ENCODE results near the gene DSP. TPM values are rescaled to one million over a fixed set of nuclear protein-coding genes. Genes with fewer than 3 reads are reported as not detected.

The DSP gene
- total and polyA plus RNA-seq, 4 donors = 25.0 to 74.7 (median 34.1) TPM

DNA sequence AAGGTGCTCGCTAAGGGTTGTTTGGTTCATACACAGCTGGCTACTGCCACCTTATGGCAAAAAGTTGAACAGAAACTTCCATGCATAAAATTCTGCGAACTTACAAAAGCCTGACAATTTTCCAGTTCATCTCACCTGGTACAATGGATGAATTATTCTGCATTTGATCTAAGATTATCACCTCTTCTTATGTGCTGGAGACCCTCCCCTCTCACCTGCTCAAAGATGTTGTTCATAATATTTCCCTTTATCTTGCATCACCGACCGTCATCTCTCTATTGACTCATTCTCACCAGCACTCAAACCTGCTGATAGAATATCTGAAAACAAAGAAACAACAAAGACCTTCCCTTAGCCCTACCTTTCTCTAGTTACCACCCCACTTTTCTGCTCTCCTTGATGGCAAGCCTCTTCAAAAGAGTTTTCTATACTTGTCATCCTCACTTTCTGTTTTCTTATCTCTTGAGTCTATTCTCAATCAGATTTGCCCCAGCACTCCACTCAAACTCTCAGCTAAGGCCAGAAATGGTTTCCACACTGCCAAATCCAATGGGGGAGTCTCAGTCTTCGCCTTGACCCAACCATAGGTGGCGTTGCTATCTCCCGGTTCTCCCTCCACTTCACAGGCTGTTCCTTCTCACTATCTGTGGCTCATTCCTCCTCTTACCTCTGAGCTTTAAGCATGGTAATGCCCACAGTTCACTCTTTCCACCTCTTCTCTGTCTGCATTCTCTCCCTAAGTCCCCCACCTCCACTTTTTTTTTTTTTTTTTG, 74.3 kb downstream of the DSP start:
- TF ChIP-seq, protein P1, sequence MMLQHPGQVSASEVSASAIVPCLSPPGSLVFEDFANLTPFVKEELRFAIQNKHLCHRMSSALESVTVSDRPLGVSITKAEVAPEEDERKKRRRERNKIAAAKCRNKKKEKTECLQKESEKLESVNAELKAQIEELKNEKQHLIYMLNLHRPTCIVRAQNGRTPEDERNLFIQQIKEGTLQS (IDR thresholded peaks at IDR 0.05) = no peak
- peak; percentile 94 for TF ChIP-seq RAD21 (IDR thresholded peaks at IDR 0.05)
- TF ChIP-seq, protein P2, sequence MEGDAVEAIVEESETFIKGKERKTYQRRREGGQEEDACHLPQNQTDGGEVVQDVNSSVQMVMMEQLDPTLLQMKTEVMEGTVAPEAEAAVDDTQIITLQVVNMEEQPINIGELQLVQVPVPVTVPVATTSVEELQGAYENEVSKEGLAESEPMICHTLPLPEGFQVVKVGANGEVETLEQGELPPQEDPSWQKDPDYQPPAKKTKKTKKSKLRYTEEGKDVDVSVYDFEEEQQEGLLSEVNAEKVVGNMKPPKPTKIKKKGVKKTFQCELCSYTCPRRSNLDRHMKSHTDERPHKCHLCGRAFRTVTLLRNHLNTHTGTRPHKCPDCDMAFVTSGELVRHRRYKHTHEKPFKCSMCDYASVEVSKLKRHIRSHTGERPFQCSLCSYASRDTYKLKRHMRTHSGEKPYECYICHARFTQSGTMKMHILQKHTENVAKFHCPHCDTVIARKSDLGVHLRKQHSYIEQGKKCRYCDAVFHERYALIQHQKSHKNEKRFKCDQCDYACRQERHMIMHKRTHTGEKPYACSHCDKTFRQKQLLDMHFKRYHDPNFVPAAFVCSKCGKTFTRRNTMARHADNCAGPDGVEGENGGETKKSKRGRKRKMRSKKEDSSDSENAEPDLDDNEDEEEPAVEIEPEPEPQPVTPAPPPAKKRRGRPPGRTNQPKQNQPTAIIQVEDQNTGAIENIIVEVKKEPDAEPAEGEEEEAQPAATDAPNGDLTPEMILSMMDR (IDR thresholded peaks at IDR 0.05; ENCODE audit: low read depth, low read length, missing input control) = peak; percentile 86
- Histone ChIP-seq H3K27ac (ENCODE audit: low read depth in 1 of 2, low read length in 2 of 2) (no peak overlapping the region), H3K4me3 (ENCODE audit: low read depth in 1 of 3, low read length in 3 of 3) (no peak overlapping the region), H3K36me3 (ENCODE audit: control insufficient read depth in 4 of 4, insufficient read depth in 3 of 4, low read depth in 1 of 4, low read length in 3 of 4) (peaks cover 0 to 11% (median 5%) of the 10 kb centered on the region in 4 donors), H3K9me3 (ENCODE audit: control insufficient read depth in 4 of 4, low read length in 3 of 4) (no peaks in the 10 kb centered on the region), H3K4me1 (ENCODE audit: control insufficient read depth in 4 of 4, insufficient read depth in 4 of 4, low read length in 3 of 4) (peaks cover 0 to 7% (median 3%) of the 10 kb centered on the region in 4 donors), H3K27me3 (ENCODE audit: control insufficient read depth in 4 of 4, insufficient read depth in 4 of 4, low read length in 3 of 4) (no peaks in the 10 kb centered on the region), H3K9ac (ENCODE audit: low read depth in 1 of 2, low read length in 2 of 2) (no peak overlapping the region)
- DNase-seq (ENCODE audit: low spot score) = peak; percentile 46
- WGBS = 11% methylated on average over 7 of the region's 7 CpGs

DNA sequence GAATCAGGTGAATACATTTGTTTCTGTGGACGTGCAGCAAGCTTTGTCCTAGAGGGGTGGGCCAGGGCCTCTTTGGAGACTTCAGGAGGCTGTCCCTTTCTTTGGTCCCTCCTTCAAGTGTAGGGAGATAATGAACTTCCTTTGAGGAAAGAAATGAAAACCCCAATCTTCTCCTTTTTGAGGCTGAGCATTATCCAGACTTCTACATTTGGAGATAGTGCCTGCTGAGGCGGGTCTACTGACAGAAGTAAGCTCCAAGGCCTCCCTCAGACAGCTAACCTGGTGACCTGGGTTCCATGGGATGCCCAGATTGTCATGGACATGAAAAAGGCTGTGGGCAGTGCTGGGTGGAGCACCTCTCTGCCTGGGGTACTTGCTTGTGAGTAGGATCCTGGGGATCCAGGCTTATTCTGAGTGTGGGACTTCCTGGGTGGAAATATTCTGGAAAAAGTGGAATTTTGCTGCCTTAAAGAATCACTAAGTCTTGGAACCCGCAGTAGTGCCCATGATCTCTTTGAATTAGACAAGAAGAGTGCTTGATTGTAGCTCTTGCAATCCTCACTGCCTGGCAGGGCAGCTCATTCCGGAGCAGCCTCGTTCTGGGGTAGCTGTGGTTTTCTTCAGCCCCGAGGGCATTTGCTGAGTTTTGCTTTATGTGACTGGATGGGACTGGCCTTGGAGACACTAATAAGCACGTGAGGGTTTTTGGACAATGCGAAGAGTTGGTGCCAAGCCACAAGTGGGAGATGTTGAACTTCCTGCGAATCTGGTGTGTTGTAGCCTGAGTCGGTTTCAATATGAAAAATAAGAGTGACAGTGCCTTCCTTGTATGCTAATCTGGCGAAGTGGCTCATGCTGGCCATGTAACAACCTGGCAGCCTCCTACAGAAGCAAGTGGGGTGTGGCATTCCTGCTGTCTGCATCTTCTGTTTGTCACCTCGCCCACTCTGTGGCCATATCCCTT, 76.6 kb downstream of the DSP start:
- peaks cover 0 to 7% (median 3%) of the 10 kb centered on the region in 4 donors for H3K4me1 ChIP-seq (ENCODE audit: control insufficient read depth in 4 of 4, insufficient read depth in 4 of 4, low read length in 3 of 4)
- no peaks in the 10 kb centered on the region for H3K27me3 ChIP-seq (ENCODE audit: control insufficient read depth in 4 of 4, insufficient read depth in 4 of 4, low read length in 3 of 4)
- TF ChIP-seq NR2F2 (IDR thresholded peaks at IDR 0.05) (no peak), RXRA (IDR thresholded peaks at IDR 0.05) (no peak), EGR1 (IDR thresholded peaks at IDR 0.05; ENCODE audit: low read depth in 2 of 2) (no peak), SP1 (IDR thresholded peaks at IDR 0.05) (no peak), FOXA2 (IDR thresholded peaks at IDR 0.05) (no peak), FOXA1 (IDR thresholded peaks at IDR 0.05) (no peak), HNF4A (conservative IDR thresholded peaks at IDR 0.05) (no peak), YY1 (IDR thresholded peaks at IDR 0.05) (no peak), RAD21 (IDR thresholded peaks at IDR 0.05) (no peak), JUND (IDR thresholded peaks at IDR 0.05) (no peak), TAF1 (conservative IDR thresholded peaks at IDR 0.05) (no peak), HNF4G (IDR thresholded peaks at IDR 0.05) (no peak), GABPA (IDR thresholded peaks at IDR 0.05 in 1 of 2, conservative IDR thresholded peaks at IDR 0.05 in 1 of 2) (no peak)
- TF ChIP-seq, protein P2 (IDR thresholded peaks at IDR 0.05; ENCODE audit: low read depth, low read length, missing input control) = no peak
- TF ChIP-seq, protein P3, sequence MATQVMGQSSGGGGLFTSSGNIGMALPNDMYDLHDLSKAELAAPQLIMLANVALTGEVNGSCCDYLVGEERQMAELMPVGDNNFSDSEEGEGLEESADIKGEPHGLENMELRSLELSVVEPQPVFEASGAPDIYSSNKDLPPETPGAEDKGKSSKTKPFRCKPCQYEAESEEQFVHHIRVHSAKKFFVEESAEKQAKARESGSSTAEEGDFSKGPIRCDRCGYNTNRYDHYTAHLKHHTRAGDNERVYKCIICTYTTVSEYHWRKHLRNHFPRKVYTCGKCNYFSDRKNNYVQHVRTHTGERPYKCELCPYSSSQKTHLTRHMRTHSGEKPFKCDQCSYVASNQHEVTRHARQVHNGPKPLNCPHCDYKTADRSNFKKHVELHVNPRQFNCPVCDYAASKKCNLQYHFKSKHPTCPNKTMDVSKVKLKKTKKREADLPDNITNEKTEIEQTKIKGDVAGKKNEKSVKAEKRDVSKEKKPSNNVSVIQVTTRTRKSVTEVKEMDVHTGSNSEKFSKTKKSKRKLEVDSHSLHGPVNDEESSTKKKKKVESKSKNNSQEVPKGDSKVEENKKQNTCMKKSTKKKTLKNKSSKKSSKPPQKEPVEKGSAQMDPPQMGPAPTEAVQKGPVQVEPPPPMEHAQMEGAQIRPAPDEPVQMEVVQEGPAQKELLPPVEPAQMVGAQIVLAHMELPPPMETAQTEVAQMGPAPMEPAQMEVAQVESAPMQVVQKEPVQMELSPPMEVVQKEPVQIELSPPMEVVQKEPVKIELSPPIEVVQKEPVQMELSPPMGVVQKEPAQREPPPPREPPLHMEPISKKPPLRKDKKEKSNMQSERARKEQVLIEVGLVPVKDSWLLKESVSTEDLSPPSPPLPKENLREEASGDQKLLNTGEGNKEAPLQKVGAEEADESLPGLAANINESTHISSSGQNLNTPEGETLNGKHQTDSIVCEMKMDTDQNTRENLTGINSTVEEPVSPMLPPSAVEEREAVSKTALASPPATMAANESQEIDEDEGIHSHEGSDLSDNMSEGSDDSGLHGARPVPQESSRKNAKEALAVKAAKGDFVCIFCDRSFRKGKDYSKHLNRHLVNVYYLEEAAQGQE (IDR thresholded peaks at IDR 0.05) = no peak
- TF ChIP-seq, protein P4, sequence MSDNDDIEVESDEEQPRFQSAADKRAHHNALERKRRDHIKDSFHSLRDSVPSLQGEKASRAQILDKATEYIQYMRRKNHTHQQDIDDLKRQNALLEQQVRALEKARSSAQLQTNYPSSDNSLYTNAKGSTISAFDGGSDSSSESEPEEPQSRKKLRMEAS (IDR thresholded peaks at IDR 0.05) = no peak
- TF ChIP-seq, protein P1 (IDR thresholded peaks at IDR 0.05) = no peak
- TF ChIP-seq, protein P5, sequence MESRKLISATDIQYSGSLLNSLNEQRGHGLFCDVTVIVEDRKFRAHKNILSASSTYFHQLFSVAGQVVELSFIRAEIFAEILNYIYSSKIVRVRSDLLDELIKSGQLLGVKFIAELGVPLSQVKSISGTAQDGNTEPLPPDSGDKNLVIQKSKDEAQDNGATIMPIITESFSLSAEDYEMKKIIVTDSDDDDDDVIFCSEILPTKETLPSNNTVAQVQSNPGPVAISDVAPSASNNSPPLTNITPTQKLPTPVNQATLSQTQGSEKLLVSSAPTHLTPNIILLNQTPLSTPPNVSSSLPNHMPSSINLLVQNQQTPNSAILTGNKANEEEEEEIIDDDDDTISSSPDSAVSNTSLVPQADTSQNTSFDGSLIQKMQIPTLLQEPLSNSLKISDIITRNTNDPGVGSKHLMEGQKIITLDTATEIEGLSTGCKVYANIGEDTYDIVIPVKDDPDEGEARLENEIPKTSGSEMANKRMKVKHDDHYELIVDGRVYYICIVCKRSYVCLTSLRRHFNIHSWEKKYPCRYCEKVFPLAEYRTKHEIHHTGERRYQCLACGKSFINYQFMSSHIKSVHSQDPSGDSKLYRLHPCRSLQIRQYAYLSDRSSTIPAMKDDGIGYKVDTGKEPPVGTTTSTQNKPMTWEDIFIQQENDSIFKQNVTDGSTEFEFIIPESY (IDR thresholded peaks at IDR 0.05) = no peak
- no peak overlapping the region for H3K4me3 ChIP-seq (ENCODE audit: low read depth in 1 of 3, low read length in 3 of 3)
- whole genome bisulfite sequencing = 60% methylated on average over 12 of the region's 12 CpGs
- H3K9me3 ChIP-seq (ENCODE audit: control insufficient read depth in 4 of 4, low read length in 3 of 4) = no peaks in the 10 kb centered on the region
- no peak for DNase-seq (ENCODE audit: low spot score)
- H3K9ac ChIP-seq (ENCODE audit: low read depth in 1 of 2, low read length in 2 of 2) = no peak overlapping the region
- H3K27ac ChIP-seq (ENCODE audit: low read depth in 1 of 2, low read length in 2 of 2) = no peak overlapping the region
- peaks cover 0 to 2% (median 0%) of the 10 kb centered on the region in 4 donors for H3K36me3 ChIP-seq (ENCODE audit: control insufficient read depth in 4 of 4, insufficient read depth in 3 of 4, low read depth in 1 of 4, low read length in 3 of 4)

All from liver (tissue), 9 donors.